D721Med (cell line): ENCODE results near the gene EIF4G3.

ENCODE experiments used
- DNase-seq: peaks from one replicate; pipeline ENCODE4 v3.0.0; 2011; ENCODE audit warnings: low spot score; ENCODE audit not compliant: insufficient read length
- FAIRE-seq: peaks from 2 replicates; lab custom pipeline; 2011; peaks lifted over from hg19 to GRCh38; lab: Jason Lieb, UNC
- CTCF ChIP-seq: IDR thresholded peaks from 2 replicates; pipeline ENCODE4 v1.5.1; 2012; ENCODE audit warnings: mild to moderate bottlenecking, control low read depth; ENCODE audit not compliant: insufficient read depth; ENCODE audit errors: missing control alignments

EIF4G3 gene

GRCh38 chr1:21046132-21046531, 130.6 kb downstream of the EIF4G3 start:
- no peak for TF ChIP-seq CTCF
- DNase-seq (no peak), FAIRE-seq (no peak)

GRCh38 chr1:21045351-21045750, 131.3 kb downstream of the EIF4G3 start:
- DNase-seq: no peak
- no peak for FAIRE-seq
- no peak for TF ChIP-seq CTCF

- TF ChIP-seq CTCF: no peak
- DNase-seq (no peak), FAIRE-seq (no peak)
These were observed 133.6 kb downstream of the EIF4G3 start for GRCh38 chr1:21042929-21043605.

GRCh38 chr1:21041541-21041940, 135.2 kb downstream of the EIF4G3 start:
- no peak for DNase-seq
- FAIRE-seq: no peak
- TF ChIP-seq CTCF: no peak

GRCh38 chr1:21037091-21037490, 139.6 kb downstream of the EIF4G3 start:
- DNase-seq (no peak), FAIRE-seq (no peak)
- TF ChIP-seq CTCF: no peak

GRCh38 chr1:21035794-21036193, 140.9 kb downstream of the EIF4G3 start:
- DNase-seq: no peak
- no peak for TF ChIP-seq CTCF
- FAIRE-seq: no peak

GRCh38 chr1:21034725-21035628, 141.7 kb downstream of the EIF4G3 start:
- no peak for TF ChIP-seq CTCF
- DNase-seq (no peak), FAIRE-seq (no peak)
